AG04450 (cell line): ENCODE measurements around the gene ZNF426. TPM values are rescaled to one million over a fixed set of nuclear protein-coding genes. Genes with fewer than 3 reads are reported as not detected.
"Not testable (repeated sequence)": the region's sequence is repeated elsewhere in the genome, so short reads cannot be mapped to it uniquely, and the experiment has no call there.

ENCODE experiments used
- CTCF ChIA-PET: fragments of 300-600, 350-600 bp; formaldehyde crosslinking; extraction: SDS; loops from one replicate; lab custom pipeline; 2022; ENCODE audit warnings: antibody characterized with exemption, inconsistent platforms; lab: Charles Lee
- POLR2A ChIA-PET: fragments of 350-600 bp; formaldehyde crosslinking; extraction: SDS; loops from one replicate; lab custom pipeline; 2021; ENCODE audit warnings: antibody characterized with exemption, inconsistent platforms; lab: Yijun Ruan, JAX
- DNase-seq: peaks from one replicate; pipeline ENCODE4 v3.0.0-alpha.2; 2011; ENCODE audit warnings: low read depth, low spot score
- H3K27ac ChIP-seq: one replicate; pipeline ENCODE4 v1.5.1; 2012; ENCODE audit warnings: low read depth, low read length, control low read depth
- H3K27me3 ChIP-seq: one replicate; pipeline ENCODE4 v1.6.0; 2012; ENCODE audit warnings: low read length; ENCODE audit not compliant: control insufficient read depth, insufficient read depth
- H3K4me3 ChIP-seq: 2 replicates; pipeline ENCODE4 v1.5.1; 2011; ENCODE audit warnings: mild to moderate bottlenecking, low read depth, low read length, control low read depth
- H3K9me3 ChIP-seq: 2 replicates; pipeline ENCODE4 v1.5.1; 2012; ENCODE audit warnings: low read length; ENCODE audit not compliant: control insufficient read depth, insufficient read depth
- polyA minus RNA-seq: library from RNA; depleted of rRNA, polyadenylated mRNA; stranded (reverse); fragments of >200 nt; gene quantifications from 2 replicates; pipeline ENCODE4 v1.2.3, GENCODE V29; 2011; rRNA and poly(A)+ RNA removed
- polyA plus RNA-seq: library from polyadenylated mRNA; depleted of rRNA; stranded (reverse); fragments of >200 nt; gene quantifications from 2 replicates; pipeline ENCODE4 v1.2.3, GENCODE V29; 2011; rRNA removed
- TF ChIP-seq, protein P1 (sequence below): IDR thresholded peaks from 2 replicates; pipeline ENCODE4 v1.5.1; 2011; ENCODE audit warnings: low read depth, low read length, control low read depth, inconsistent platforms

ZNF426 gene
- polyA plus RNA-seq (13.2 and 15.4 TPM in 2 replicates), polyA minus RNA-seq (21.7 and 26.2 TPM in 2 replicates)

DNA sequence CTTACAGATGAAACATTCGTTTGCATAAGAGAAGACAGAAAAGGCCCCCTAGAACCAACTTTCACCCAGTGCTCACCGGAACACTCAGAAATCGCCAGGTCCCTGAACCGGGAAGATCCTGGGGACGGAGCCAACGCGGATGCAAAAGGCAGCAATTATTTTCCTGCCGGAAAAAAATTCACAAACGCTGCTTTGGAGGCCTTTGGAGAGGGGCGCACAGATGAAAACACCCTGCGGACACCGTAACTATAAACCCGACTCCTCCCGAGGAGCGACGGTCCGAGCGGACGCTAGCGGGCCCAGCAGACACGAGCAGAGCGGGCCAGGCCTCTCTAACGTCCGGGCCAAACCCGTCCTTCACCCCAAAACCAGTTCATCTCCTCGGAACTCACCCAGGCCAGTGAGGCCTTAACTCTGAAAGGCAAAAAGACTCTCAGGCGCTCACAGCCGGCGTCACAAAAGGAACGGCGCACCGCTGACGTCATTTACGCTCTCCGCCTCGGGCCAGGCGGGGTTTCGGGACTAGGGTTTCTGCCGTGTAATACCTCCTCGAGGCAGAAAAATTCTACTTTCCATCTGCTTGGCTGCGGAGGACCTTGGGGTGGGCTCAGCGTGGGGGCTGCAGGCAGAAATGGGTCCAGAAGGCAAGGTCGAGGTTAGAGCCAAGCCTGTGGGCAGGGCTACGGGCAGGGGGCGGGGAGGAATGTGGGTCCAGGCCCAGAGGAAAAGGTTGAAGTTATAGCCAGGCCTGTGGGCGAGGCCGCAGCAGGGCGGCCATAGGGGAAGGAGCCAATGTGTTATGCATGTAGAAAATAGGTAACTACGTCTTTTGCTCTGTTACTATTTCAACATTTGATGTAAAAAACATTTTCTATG lies at the start of gene ZNF426:
TSS of gene ZNF426 (minus strand) at position 463 of the 876 bp plus-strand sequence. CDS start 2,413 bp downstream, outside the sequence.
- TF ChIP-seq, protein P1, sequence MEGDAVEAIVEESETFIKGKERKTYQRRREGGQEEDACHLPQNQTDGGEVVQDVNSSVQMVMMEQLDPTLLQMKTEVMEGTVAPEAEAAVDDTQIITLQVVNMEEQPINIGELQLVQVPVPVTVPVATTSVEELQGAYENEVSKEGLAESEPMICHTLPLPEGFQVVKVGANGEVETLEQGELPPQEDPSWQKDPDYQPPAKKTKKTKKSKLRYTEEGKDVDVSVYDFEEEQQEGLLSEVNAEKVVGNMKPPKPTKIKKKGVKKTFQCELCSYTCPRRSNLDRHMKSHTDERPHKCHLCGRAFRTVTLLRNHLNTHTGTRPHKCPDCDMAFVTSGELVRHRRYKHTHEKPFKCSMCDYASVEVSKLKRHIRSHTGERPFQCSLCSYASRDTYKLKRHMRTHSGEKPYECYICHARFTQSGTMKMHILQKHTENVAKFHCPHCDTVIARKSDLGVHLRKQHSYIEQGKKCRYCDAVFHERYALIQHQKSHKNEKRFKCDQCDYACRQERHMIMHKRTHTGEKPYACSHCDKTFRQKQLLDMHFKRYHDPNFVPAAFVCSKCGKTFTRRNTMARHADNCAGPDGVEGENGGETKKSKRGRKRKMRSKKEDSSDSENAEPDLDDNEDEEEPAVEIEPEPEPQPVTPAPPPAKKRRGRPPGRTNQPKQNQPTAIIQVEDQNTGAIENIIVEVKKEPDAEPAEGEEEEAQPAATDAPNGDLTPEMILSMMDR = no peak
- peak; percentile 55 for DNase-seq
- ChIA-PET CTCF (no interaction called here), POLR2A (interaction anchor here (0.7 kb wide), 1 partner anchor 1707 kb away, joined by 4 read pairs; no protein-coding TSS in a partner anchor)
- Histone ChIP-seq H3K27me3 (no peaks in the 10 kb centered on the region), H3K4me3 (peak within 1 kb of the TSS; percentile 96), H3K27ac (peak within 1 kb of the TSS; percentile 99), H3K9me3 (peaks cover 50% of the 10 kb centered on the region)

DNA sequence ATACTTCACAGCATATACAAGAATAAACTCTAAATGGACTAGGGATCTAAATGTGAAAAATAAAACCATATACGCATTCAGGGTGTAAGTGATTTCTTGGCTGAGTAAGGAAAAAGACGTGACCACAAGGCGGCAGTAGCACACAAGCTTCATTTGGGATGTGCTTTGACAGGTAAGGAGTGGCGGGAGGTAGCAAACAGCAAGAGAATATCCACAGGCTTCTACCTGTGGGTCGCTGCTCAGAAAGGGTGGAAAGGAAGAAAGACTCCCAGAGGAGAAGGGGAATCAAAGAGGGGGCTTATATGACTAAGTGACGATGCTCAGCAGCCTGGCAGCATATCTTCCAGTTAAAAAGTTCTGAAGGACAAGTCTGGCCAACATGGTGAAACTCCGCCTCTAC lies 48.3 kb upstream of the ZNF426 start:
- POLR2A ChIA-PET = no interaction called here
- H3K27ac ChIP-seq = no peak overlapping the region
- no peak overlapping the region for H3K4me3 ChIP-seq
- TF ChIP-seq, protein P1 = peak; percentile 72
- no peaks in the 10 kb centered on the region for H3K27me3 ChIP-seq
- DNase-seq = peak; percentile 23
- CTCF ChIA-PET = interaction anchor here (0.6 to 4.5 kb wide), 14 partner anchors 10 to 381 kb away, joined by 3 to 20 read pairs (median 4); partner anchors contain the start of gene ZNF266
- peaks cover 9% of the 10 kb centered on the region for H3K9me3 ChIP-seq

DNA sequence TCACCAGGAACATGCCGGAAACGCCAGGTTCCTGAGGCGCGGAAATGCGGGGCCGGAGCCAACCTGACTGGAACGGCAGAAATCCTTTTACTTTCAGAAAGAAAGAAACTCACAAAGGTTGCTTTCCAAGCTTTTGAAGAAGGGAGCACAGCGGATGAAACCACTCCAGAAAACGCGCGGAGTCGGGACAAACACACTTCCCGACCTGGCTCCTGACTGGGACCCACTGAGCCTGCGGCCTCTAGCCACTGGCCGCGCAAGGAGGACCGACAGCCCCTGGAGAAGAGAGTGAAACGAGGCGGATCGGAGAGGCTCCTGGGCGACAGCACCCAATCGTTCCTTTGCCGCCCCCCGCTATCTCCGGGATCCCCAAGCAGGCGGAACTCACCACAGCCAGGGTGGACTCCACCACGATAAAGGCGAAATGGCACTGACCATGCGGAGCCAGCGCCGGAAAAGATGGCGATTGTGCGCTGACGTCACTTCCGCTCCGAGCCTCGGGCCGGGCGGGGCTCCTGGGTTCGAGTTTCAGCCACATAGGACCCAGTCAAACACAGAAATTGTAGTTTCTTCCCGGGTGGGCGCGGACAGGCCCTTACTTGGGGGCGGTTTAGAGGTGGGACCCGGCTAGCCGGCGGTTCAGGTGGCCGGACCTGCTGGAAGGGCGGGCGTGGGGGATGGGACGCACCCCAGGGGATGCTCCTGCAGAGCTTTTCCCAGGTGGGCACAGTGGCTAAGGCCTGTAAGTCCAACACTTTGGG lies 45.8 kb upstream of the ZNF426 start, which contains the start of gene ZNF121:
TSS of gene ZNF121 (minus strand) at position 432 of the 761 bp plus-strand sequence. CDS start 16,407 bp downstream, outside the sequence.
- TF ChIP-seq, protein P1 = 0 out of 2 replicates have a peak, but pooled peaks have one; percentile 1
- Histone ChIP-seq H3K4me3 (peak within 1 kb of the TSS; percentile 96), H3K9me3 (peaks cover 19% of the 10 kb centered on the region), H3K27me3 (no peaks in the 10 kb centered on the region), H3K27ac (peak within 1 kb of the TSS; percentile 79)
- peak; percentile 34 for DNase-seq
- ChIA-PET CTCF (interaction anchor here (0.6 to 4.5 kb wide), 5 partner anchors 42 to 379 kb away, joined by 3 to 20 read pairs (median 5); no protein-coding TSS in a partner anchor), POLR2A (no interaction called here)

DNA sequence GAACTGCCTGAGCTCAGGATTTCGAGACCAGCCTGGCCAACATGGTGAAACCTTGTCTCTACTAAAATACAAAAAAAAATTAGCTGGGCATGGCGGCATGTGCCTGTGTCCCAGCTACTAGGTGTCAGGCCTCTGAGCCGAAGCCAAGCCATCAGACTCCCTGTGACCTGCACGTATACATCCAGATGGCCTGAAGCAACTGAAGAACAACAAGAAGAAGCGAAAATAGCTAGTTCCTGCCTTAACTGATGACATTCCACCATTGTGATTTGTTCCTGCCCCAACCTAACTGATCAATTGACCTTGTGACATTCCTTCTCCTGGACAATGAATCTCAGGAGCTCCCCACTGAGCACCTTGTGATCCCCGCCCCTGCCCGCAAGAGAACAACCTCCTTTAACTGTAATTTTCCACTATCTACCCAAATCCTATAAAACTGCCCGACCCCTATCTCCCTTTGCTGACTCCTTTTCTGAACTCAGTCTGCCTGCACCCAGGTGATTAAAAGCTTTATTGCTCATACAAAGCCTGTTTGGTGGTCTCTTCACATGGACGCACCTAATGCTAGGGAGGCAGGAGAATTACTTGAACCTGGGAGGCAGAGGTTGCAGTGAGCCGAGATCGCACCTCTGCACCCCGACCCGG lies 43.8 kb upstream of the ZNF426 start:
- H3K27me3 ChIP-seq, DNase-seq, H3K27ac ChIP-seq, H3K4me3 ChIP-seq, POLR2A ChIA-PET: not testable (repeated sequence)
- CTCF ChIA-PET = interaction anchor here (1.4 kb wide), 1 partner anchor 213 kb away, joined by 5 read pairs; no protein-coding TSS in a partner anchor
- H3K9me3 ChIP-seq = peaks cover 32% of the 10 kb centered on the region

DNA sequence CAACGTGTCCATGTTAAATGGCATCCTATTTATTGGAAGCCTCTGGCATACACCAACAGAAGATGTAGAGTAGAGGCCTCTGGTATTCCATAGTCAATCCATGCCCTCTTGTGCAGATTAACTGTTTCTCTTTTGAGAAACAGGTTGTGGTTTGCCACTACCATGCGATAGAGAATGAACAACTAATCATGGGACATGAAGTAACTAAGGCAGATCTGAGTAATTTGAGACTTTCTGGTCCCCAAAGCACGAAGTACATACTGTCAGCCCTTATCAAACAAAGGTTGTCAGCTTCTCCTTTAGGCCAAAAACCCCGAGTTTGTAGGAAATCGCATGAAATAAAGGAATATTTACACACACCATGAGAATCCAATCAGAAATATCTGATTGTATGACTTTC lies 42.3 kb upstream of the ZNF426 start:
- Histone ChIP-seq H3K27me3 (no peaks in the 10 kb centered on the region), H3K27ac (no peak overlapping the region), H3K9me3 (peaks cover 39% of the 10 kb centered on the region), H3K4me3 (no peak overlapping the region)
- ChIA-PET CTCF (interaction anchor here (0.7 kb wide), 1 partner anchor 191 kb away, joined by 4 read pairs; no protein-coding TSS in a partner anchor), POLR2A (no interaction called here)
- TF ChIP-seq, protein P1 = no peak
- DNase-seq = no peak
